HepG2 (cell line): Measurements from ENCODE around the gene HOXA7. TPM values are rescaled to one million over a fixed set of nuclear protein-coding genes. Genes with fewer than 3 reads are reported as not detected.

Source experiments
- ATF6 ChIP-seq: sonication (generic); formaldehyde crosslinking; conservative IDR thresholded peaks from 2 replicates; pipeline ENCODE4 v1.4.0; 2020; ENCODE audit warnings: missing genetic modification reagents
- E2F1 ChIP-seq: sonication (generic); formaldehyde crosslinking; IDR thresholded peaks from 2 replicates; pipeline ENCODE4 v1.5.0; 2020; ENCODE audit warnings: missing genetic modification reagents
- FOXP4 ChIP-seq: sonication (generic); formaldehyde crosslinking; IDR thresholded peaks from 2 replicates; pipeline ENCODE4 v1.4.0; 2020; ENCODE audit warnings: missing genetic modification reagents
- HMGXB3 ChIP-seq: sonication (generic); formaldehyde crosslinking; IDR thresholded peaks from 2 replicates; pipeline ENCODE4 v1.4.0; 2020; ENCODE audit warnings: missing genetic modification reagents, borderline replicate concordance
- JUNB ChIP-seq: sonication (generic); formaldehyde crosslinking; IDR thresholded peaks from 2 replicates; pipeline ENCODE4 v1.8.0; 2022; ENCODE audit warnings: missing genetic modification reagents, mild to moderate bottlenecking, borderline replicate concordance
- MIER3 ChIP-seq: IDR thresholded peaks from 2 replicates; pipeline ENCODE4 v1.6.1; 2016; ENCODE audit warnings: missing compliant biosample characterization, borderline replicate concordance
- POGZ ChIP-seq: sonication (generic); formaldehyde crosslinking; IDR thresholded peaks from 2 replicates; pipeline ENCODE4 v1.4.0; 2020; ENCODE audit warnings: mild to moderate bottlenecking, missing genetic modification reagents
- RELA ChIP-seq: sonication (generic); formaldehyde crosslinking; IDR thresholded peaks from 2 replicates; pipeline ENCODE4 v1.4.0; 2020; ENCODE audit warnings: missing genetic modification reagents
- SOX13 ChIP-seq, 3 experiments: fragments of 450-650 bp in 1 of 3; sonication (generic) in 1 of 3; formaldehyde crosslinking in 1 of 3; IDR thresholded peaks in 2 of 3; conservative IDR thresholded peaks in 1 of 3; 2 replicates each; pipeline versions ENCODE4 v1.5.0 to v1.6.1; 2016 to 2020; ENCODE audit warnings: antibody characterized with exemption in 1 of 3, mild to moderate bottlenecking in 1 of 3, missing compliant biosample characterization in 1 of 3, missing genetic modification reagents in 1 of 3, moderate library complexity in 1 of 3
- TCF12 ChIP-seq, 2 experiments: fragments of 450-650 bp in 1 of 2; sonication (generic) in 1 of 2; formaldehyde crosslinking in 1 of 2; IDR thresholded peaks; 2 replicates each; pipeline versions ENCODE4 v1.6.1 to v1.8.0; 2017 to 2022; ENCODE audit warnings: antibody characterized with exemption in 1 of 2, mild to moderate bottlenecking in 1 of 2, missing genetic modification reagents in 1 of 2, moderate library complexity in 1 of 2
- THRA ChIP-seq: sonication (generic); formaldehyde crosslinking; IDR thresholded peaks from 2 replicates; pipeline ENCODE4 v1.4.0; 2020; ENCODE audit warnings: missing genetic modification reagents, borderline replicate concordance
- ZFP37 ChIP-seq: sonication (generic); formaldehyde crosslinking; IDR thresholded peaks from 2 replicates; pipeline ENCODE4 v1.4.0; 2020; ENCODE audit warnings: missing genetic modification reagents, borderline replicate concordance
- ZNF18 ChIP-seq: sonication (generic); formaldehyde crosslinking; IDR thresholded peaks from 2 replicates; pipeline ENCODE4 v1.8.0; 2022; ENCODE audit warnings: mild to moderate bottlenecking, missing genetic modification reagents; ENCODE audit not compliant: insufficient replicate concordance
- ZNF577 ChIP-seq: sonication (generic); formaldehyde crosslinking; IDR thresholded peaks from 2 replicates; pipeline ENCODE4 v1.4.0; 2020; ENCODE audit warnings: mild to moderate bottlenecking, low read depth, missing genetic modification reagents, borderline replicate concordance
- polyA plus RNA-seq, 8 experiments: library from polyadenylated mRNA; depleted of rRNA in 3 of 8; stranded (reverse) in 7 of 8; unstranded in 1 of 8; fragments of >200 nt; fragmentation: Illumina TruSeq in 4 of 8; extraction: Trizol in 4 of 8; gene quantifications; 2 replicates each; pipeline versions ENCODE4 v1.2.1 to v1.2.3, GENCODE V29; 2011 to 2016; ENCODE audit warnings: low read depth in 4 of 8, missing spikeins in 1 of 8, mixed read lengths in 1 of 8; ENCODE audit not compliant: insufficient read depth in 1 of 8
- total RNA-seq, 5 experiments: library from RNA; depleted of rRNA; stranded (reverse); fragments of >200 nt; fragmentation: Illumina TruSeq; extraction: Trizol; gene quantifications; 2 replicates each; pipeline ENCODE4 v1.2.3, GENCODE V29; 2016; ENCODE audit warnings: low read depth in 1 of 5

Gene HOXA7
- total and polyA plus RNA-seq, 2 of the 13 experiments (the other 11 are each of a cell fraction or from before 2014, with no cell fraction given) = 0.05 TPM; not detected in 1

GRCh38 chr7:27123007-27123476 is 33.4 kb downstream of the HOXA7 start (continued):
- TF ChIP-seq SOX13 (IDR thresholded peaks at IDR 0.05) (no peak), SOX13 (CRISPR knock-in tag; conservative IDR thresholded peaks at IDR 0.05 in 1 of 2, IDR thresholded peaks at IDR 0.05 in 1 of 2) (0 out of 4 replicates have a peak, but pooled peaks of 1 of the 2 experiments have one; percentile 17), FOXP4 (CRISPR knock-in tag) (no peak), RELA (CRISPR knock-in tag) (no peak), POGZ (CRISPR knock-in tag) (no peak), HMGXB3 (CRISPR knock-in tag) (no peak), ATF6 (no peak), THRA (CRISPR knock-in tag) (no peak), MIER3 (CRISPR knock-in tag) (peak; percentile 29; the same call in 1 of the 2 replicates), ZNF577 (CRISPR knock-in tag) (no peak), JUNB (CRISPR knock-in tag) (no peak), TCF12 (IDR thresholded peaks at IDR 0.05) (no peak), TCF12 (CRISPR knock-in tag; IDR thresholded peaks at IDR 0.05) (no peak), E2F1 (CRISPR knock-in tag) (no peak), ZNF18 (CRISPR knock-in tag) (peak; percentile 41), ZFP37 (no peak)
